ENCODE measurements around the gene BRD1. TPM values are rescaled to one million over a fixed set of nuclear protein-coding genes. Genes with fewer than 3 reads are reported as not detected.

BRD1 gene
- total and polyA plus RNA-seq, 8 donors = 10.0 to 92.4 (median 30.4) TPM

GRCh38 chr22:49777569-49778249, 50.0 kb downstream of the BRD1 start:
- TF ChIP-seq POLR2AphosphoS5 (IDR thresholded peaks at IDR 0.05) (no peak), EP300 (IDR thresholded peaks at IDR 0.05) (no peak), POLR2A (IDR thresholded peaks at IDR 0.05) (no peak), CTCF (IDR thresholded peaks at IDR 0.05) (no peak)
- 87 to 89% (median 88%) methylated on average over 39 to 40 of the region's 40 CpGs for WGBS, 5 donors
- Histone ChIP-seq H3K27ac (no peak overlapping the region), H3K9me3 (no peaks in the 10 kb centered on the region), H3K4me1 (peaks cover 0 to 27% (median 19%) of the 10 kb centered on the region in 4 donors), H3K4me3 (no peak overlapping the region), H3K27me3 (no peaks in the 10 kb centered on the region), H3K36me3 (peaks cover 57 to 96% (median 87%) of the 10 kb centered on the region in 4 donors)
- no peak for DNase-seq
- intact Hi-C loops (cut with DNase I; ENCODE audit: low total_unique reads) = no loop called here

- Histone ChIP-seq H3K27ac (no peak overlapping the region), H3K4me1 (peaks cover 0 to 25% (median 19%) of the 10 kb centered on the region in 4 donors), H3K27me3 (no peaks in the 10 kb centered on the region), H3K9me3 (no peaks in the 10 kb centered on the region), H3K36me3 (peaks cover 60 to 97% (median 91%) of the 10 kb centered on the region in 4 donors), H3K4me3 (no peak overlapping the region)
- WGBS, 5 donors = 88 to 94% (median 91%) methylated on average over 22 to 29 of the region's 29 CpGs
- intact Hi-C loops (cut with DNase I; ENCODE audit: low total_unique reads) = no loop called here
- no peak for DNase-seq
- TF ChIP-seq EP300 (IDR thresholded peaks at IDR 0.05) (no peak), POLR2AphosphoS5 (IDR thresholded peaks at IDR 0.05) (no peak), CTCF (IDR thresholded peaks at IDR 0.05) (no peak), POLR2A (IDR thresholded peaks at IDR 0.05) (no peak)
Measured at GRCh38 chr22:49776891-49777290, 50.8 kb downstream of the BRD1 start.

- 94 to 98% (median 97%) methylated on average over 25 to 31 of the region's 31 CpGs for WGBS, 5 donors
- Histone ChIP-seq H3K9me3 (no peaks in the 10 kb centered on the region), H3K4me1 (peaks cover 0 to 16% (median 12%) of the 10 kb centered on the region in 4 donors), H3K27ac (no peak overlapping the region), H3K27me3 (no peaks in the 10 kb centered on the region), H3K4me3 (no peak overlapping the region), H3K36me3 (peaks cover 54 to 97% (median 88%) of the 10 kb centered on the region in 4 donors)
- TF ChIP-seq POLR2AphosphoS5 (IDR thresholded peaks at IDR 0.05) = no peak
- no peak for TF ChIP-seq POLR2A (IDR thresholded peaks at IDR 0.05)
- no peak for TF ChIP-seq EP300 (IDR thresholded peaks at IDR 0.05)
- no peak for TF ChIP-seq CTCF (IDR thresholded peaks at IDR 0.05)
- DNase-seq = no peak
- intact Hi-C loops (cut with DNase I; ENCODE audit: low total_unique reads) = no loop called here
Measured at GRCh38 chr22:49775867-49776511, 51.7 kb downstream of the BRD1 start.

GRCh38 chr22:49775191-49775866, 52.3 kb downstream of the BRD1 start:
- H3K27me3 ChIP-seq = no peaks in the 10 kb centered on the region
- 90 to 94% (median 93%) methylated on average over 23 to 26 of the region's 26 CpGs for WGBS, 5 donors
- intact Hi-C loops (cut with DNase I; ENCODE audit: low total_unique reads) = no loop called here
- peaks cover 0 to 10% (median 5%) of the 10 kb centered on the region in 4 donors for H3K4me1 ChIP-seq
- no peak for TF ChIP-seq CTCF (IDR thresholded peaks at IDR 0.05)
- no peak overlapping the region for H3K27ac ChIP-seq
- H3K4me3 ChIP-seq = no peak overlapping the region
- H3K36me3 ChIP-seq = peaks cover 54 to 90% (median 85%) of the 10 kb centered on the region in 4 donors
- DNase-seq = no peak
- no peaks in the 10 kb centered on the region for H3K9me3 ChIP-seq
